Aorta (tissue), 5 donors: ENCODE measurements around the gene ZNF488. TPM values are rescaled to one million over a fixed set of nuclear protein-coding genes. Genes with fewer than 3 reads are reported as not detected.
"Not testable (repeated sequence)": the region's sequence is repeated elsewhere in the genome, so short reads cannot be mapped to it uniquely, and the experiment has no call there.

ENCODE experiments used
- ATAC-seq: fragments of 200-7000 bp; cut with Tn5 transposase; one replicate; pipeline ENCODE4 v1.9.1; 2022; ENCODE audit warnings: moderate library complexity; ENCODE audit not compliant: low FRiP score
- DNase-seq, 2 donors: peaks; one replicate each; pipeline ENCODE4 v3.0.0-alpha.2; 2020
- H3K27ac ChIP-seq, 2 donors: one replicate each; pipeline ENCODE4 v1.5.1; 2013; ENCODE audit warnings: low read length in 2 of 2, mild to moderate bottlenecking in 2 of 2, moderate library complexity in 2 of 2, control low read depth in 1 of 2, inconsistent platforms in 1 of 2, low read depth in 1 of 2
- H3K27me3 ChIP-seq, 2 donors: one replicate each; pipeline ENCODE4 v1.6.1; 2013; ENCODE audit warnings: control low read depth in 1 of 2, low read length in 1 of 2, mild to moderate bottlenecking in 1 of 2, moderate library complexity in 1 of 2; ENCODE audit not compliant: insufficient read depth in 2 of 2, control insufficient read depth in 1 of 2
- H3K36me3 ChIP-seq, 2 donors: one replicate each; pipeline ENCODE4 v1.6.1; 2013; ENCODE audit warnings: control low read depth in 1 of 2, low read length in 1 of 2, mild to moderate bottlenecking in 1 of 2; ENCODE audit not compliant: insufficient read depth in 2 of 2, control insufficient read depth in 1 of 2
- H3K4me1 ChIP-seq, 2 donors: one replicate each; pipeline ENCODE4 v1.6.1; 2013; ENCODE audit warnings: low read length in 2 of 2, control low read depth in 1 of 2, mild to moderate bottlenecking in 1 of 2, moderate library complexity in 1 of 2; ENCODE audit not compliant: insufficient read depth in 2 of 2, control insufficient read depth in 1 of 2
- H3K4me3 ChIP-seq, 2 donors: one replicate each; pipeline ENCODE4 v1.5.1; 2013; ENCODE audit warnings: low read length in 2 of 2, control low read depth in 1 of 2, mild to moderate bottlenecking in 1 of 2
- H3K9me3 ChIP-seq: one replicate; pipeline ENCODE4 v1.6.1; 2013; ENCODE audit warnings: mild to moderate bottlenecking, low read length; ENCODE audit not compliant: control insufficient read depth
- whole genome bisulfite sequencing, 2 donors: extraction: QIAGEN DNeasy Blood & Tissue Kit; methylation state at CpG; one replicate each; pipeline ENCODE4 v1.1.7; 2013; 5-methylcytosine and 5-hydroxymethylcytosine counted together
- intact Hi-C, 2 donors: fragments of 100-400 bp; cut with DNase I; formaldehyde crosslinking; loops; one replicate each; pipeline versions ENCODE4 v1.14.2 to v1.15.0; 2022
- polyA plus RNA-seq, 2 donors: library from polyadenylated mRNA; stranded (reverse); fragments of 200-250 nt; gene quantifications; one replicate each; pipeline ENCODE4 v1.2.3, GENCODE V29; 2013
- total RNA-seq, 2 donors: library from RNA; stranded (reverse); fragmentation: NEBNext Ultra II Directional; extraction: Animal tissue kit (Norgen Biotek cat#: 25700); gene quantifications; one replicate each; pipeline ENCODE4 v1.2.1, GENCODE V29; 2021
- donor health status: healthy with polysubstance abuse.
- donor health status: Bipolar disorder and iron deficiency.
- donor health status: DM: no; HTN: no; CAD: no.
- donor health status: DM: no; HTN: no; CAD: no.
- donor health status: DM: yes; HTN: yes; CAD: no.

ZNF488 gene
- total and polyA plus RNA-seq, 4 donors = 0.12 to 3.8 (median 0.20) TPM; not detected in 1

DNA sequence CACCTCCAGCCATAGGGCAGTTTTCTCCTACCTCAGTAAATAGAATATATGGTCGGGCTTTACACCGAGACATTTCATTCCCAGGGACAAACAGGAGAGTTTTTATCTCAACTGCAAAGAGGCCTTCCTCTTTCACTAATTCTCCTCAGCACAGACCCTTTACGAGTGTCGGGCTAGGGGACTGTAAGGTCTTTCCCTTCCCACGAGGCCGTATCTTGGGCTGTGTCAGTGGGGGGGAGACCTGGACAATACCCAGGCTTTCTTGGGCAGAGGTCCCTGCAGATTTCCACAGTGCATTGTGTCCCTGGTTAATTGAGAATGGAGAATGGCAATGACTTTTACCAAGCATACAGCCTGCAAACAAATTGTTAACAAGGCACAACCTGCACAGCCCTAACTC lies 13.2 kb upstream of the ZNF488 start:
- DNase-seq (no peak), ATAC-seq (no peak)
- H3K4me1 ChIP-seq = no peaks in the 10 kb centered on the region
- H3K4me3 ChIP-seq = no peak overlapping the region
- 82 to 89% methylated on average over 6 of the region's 6 CpGs for WGBS, 2 donors
- peaks cover 0 to 1% of the 10 kb centered on the region in 2 donors for H3K27me3 ChIP-seq
- peaks cover 2% of the 10 kb centered on the region for H3K9me3 ChIP-seq
- intact Hi-C loops = no loop called here
- no peak overlapping the region for H3K27ac ChIP-seq
- no peaks in the 10 kb centered on the region for H3K36me3 ChIP-seq

DNA sequence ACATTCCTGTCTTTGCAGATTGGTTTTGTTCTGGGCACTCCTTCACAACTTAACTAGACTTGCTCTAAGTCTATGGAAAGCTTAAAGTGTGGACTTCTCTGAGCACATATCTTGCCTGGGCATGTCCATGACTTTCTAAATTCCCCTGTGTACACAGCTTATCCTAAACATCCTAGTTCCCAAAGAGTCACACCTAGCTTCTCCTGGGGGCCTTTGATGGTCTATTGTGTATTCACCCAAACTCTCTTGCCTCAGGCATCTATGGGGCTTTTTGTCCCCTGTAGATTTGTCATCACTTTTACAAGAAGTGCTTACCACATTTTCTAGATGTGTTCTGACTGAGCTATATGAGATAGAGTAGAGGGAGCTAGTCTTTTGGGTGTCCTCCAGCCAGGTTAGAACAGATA lies 12.2 kb upstream of the ZNF488 start:
- H3K4me1 ChIP-seq = no peaks in the 10 kb centered on the region
- H3K36me3 ChIP-seq = no peaks in the 10 kb centered on the region
- peaks cover 2% of the 10 kb centered on the region for H3K9me3 ChIP-seq
- intact Hi-C loops = no loop called here
- H3K4me3 ChIP-seq = no peak overlapping the region
- DNase-seq (no peak), ATAC-seq (no peak)
- no peak overlapping the region for H3K27ac ChIP-seq
- peaks cover 0 to 1% of the 10 kb centered on the region in 2 donors for H3K27me3 ChIP-seq

- H3K4me3 ChIP-seq = no peak overlapping the region
- no peaks in the 10 kb centered on the region for H3K36me3 ChIP-seq
- ATAC-seq = no peak
- no peaks in the 10 kb centered on the region for H3K4me1 ChIP-seq
- no peak overlapping the region for H3K27ac ChIP-seq
- DNase-seq = no peak
- no peaks in the 10 kb centered on the region for H3K9me3 ChIP-seq
- no peaks in the 10 kb centered on the region for H3K27me3 ChIP-seq
- 94% methylated on average over 3 of the region's 3 CpGs for WGBS, 2 donors
- intact Hi-C loops = no loop called here
These were observed 5.5 kb upstream of the ZNF488 start for GRCh38 chr10:47389619-47390018.

DNA sequence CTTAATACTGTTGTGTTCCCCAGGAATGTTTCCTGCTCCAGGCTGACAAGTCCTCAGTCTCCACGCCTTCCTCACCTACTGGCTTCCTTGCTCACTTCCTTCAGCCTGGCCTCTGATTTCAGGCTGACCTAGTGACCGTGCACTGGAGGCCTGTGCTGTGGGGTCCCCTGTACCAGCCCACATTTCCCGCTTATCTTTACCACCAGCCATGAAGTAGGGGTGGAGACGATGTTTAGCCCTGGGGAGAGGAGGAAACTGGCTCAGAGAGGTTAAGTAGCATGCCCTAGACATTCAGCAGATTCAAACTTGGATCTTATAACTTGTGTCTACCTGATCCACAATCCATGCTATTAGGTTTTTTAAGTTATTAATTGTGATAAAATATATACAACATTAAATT lies 4.8 kb upstream of the ZNF488 start:
- no peak for DNase-seq

GRCh38 chr10:47386104-47386503 lies 2.0 kb upstream of the ZNF488 start:
- H3K4me1 ChIP-seq, intact Hi-C loops, H3K36me3 ChIP-seq, H3K27me3 ChIP-seq, H3K27ac ChIP-seq, DNase-seq, ATAC-seq, H3K9me3 ChIP-seq, H3K4me3 ChIP-seq: not testable (repeated sequence)
- WGBS, 2 donors = 94 to 97% methylated on average over 2 of the region's 2 CpGs

More for the DNA sequence above, 4.8 kb upstream of the ZNF488 start:
- H3K4me1 ChIP-seq = no peaks in the 10 kb centered on the region
- no peak overlapping the region for H3K27ac ChIP-seq
- no peak for ATAC-seq
- no peaks in the 10 kb centered on the region for H3K36me3 ChIP-seq
- WGBS, 2 donors = 90 to 93% methylated on average over 4 of the region's 4 CpGs
- intact Hi-C loops = no loop called here
- no peaks in the 10 kb centered on the region for H3K27me3 ChIP-seq
- no peaks in the 10 kb centered on the region for H3K9me3 ChIP-seq
- H3K4me3 ChIP-seq = no peak overlapping the region

DNA sequence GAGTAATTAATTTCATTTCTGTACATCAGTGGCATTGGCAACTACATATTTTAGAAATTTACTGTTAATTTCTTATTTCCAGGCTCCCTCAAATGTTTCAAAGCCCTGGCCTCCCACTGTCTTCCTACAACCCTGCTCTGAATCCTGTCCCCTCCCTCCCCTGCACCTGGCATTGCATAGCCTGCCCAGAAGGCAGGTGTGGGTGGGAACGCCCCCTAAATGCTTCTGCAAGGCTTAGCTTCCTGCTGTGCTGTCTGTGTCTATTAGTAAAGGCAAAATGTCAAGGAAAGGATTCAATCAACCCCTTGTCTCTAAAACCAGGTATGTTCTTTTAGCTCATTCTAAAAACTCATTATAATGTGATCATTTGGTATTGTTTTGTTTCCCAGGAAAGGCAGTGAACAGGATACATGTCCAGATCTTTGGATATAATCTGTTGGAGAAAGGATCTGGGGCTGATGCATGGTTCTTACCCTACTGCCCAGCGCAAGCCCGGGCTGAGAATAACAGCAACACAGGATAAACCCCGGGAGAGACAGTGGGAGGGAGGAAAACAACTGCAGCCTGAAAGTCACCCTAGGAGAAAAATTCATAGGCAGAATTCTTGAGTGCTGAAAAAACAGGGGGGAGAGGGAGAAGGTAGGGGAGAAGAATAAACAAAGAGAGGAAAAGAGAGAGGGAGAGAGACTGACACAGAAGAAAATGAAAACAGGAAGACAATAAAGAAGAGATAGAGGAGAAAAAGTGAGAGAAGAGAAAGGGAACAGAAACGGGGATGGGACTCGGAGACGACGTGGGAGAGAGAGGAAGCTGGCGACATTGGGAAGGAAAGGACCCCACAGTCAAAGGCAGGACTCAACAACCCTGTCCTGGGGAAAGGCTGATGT lies 589 bp downstream of the ZNF488 start:
- H3K27ac ChIP-seq = no peak overlapping the region
- H3K9me3 ChIP-seq = no peaks in the 10 kb centered on the region
- H3K4me1 ChIP-seq = no peaks in the 10 kb centered on the region
- no peaks in the 10 kb centered on the region for H3K36me3 ChIP-seq
- 23 to 28% methylated on average over 9 of the region's 9 CpGs for WGBS, 2 donors
- no peaks in the 10 kb centered on the region for H3K27me3 ChIP-seq
- intact Hi-C loops = no loop called here
- DNase-seq (no peak), ATAC-seq (no peak)
- peak overlapping the region in 1 of 2 donors; percentile 82 for H3K4me3 ChIP-seq

DNA sequence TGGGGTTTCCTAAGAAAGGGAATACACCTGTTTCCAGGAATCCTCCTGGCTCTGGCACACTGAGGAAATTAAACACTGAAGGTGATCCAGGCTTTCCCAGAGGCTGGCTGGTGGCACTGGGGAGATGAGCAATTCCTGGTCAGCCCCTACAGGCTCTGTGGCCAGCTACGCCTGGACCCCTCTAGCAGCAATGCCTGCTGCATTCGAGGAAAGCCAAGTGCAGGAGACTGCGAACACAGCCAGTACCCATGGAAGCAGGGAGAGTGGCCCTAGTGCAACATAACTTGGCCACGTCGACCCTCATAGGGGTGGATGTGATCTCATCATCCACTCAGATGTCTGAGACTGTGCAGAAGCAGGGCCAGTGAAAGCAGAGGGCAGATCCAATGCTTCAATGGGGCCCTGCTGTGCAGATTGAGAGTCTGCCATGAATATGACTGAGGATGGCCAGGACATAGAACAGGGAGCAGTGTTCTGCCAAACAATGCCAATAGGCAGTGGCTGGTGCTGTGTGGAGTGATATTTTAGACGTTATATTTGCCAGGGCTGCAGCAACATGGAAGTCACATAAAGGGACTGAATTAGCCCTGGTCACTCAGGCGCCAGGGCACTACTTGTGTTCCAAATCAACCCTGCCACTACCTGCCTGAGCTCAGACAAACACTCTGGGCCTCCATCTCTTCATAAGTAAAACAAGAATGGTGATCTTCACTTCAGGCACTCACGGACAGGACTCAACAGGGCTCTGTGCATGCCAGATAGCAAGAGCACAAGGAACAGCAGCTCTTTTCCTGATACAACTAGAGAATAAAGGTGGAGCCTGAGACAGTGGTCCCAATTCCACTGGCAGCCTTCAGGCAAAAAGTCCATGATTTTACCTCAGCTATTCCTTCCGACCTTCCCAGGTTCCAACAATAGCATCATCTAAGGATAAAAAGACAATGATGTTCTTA lies 2.4 kb downstream of the ZNF488 start:
- intact Hi-C loops = no loop called here
- no peak overlapping the region for H3K27ac ChIP-seq
- no peaks in the 10 kb centered on the region for H3K27me3 ChIP-seq
- no peaks in the 10 kb centered on the region for H3K4me1 ChIP-seq
- H3K36me3 ChIP-seq = no peaks in the 10 kb centered on the region
- DNase-seq = peak in 1 of 2 donors; percentile 34
- 56 to 67% methylated on average over 9 of the region's 9 CpGs for WGBS, 2 donors
- ATAC-seq = no peak
- no peaks in the 10 kb centered on the region for H3K9me3 ChIP-seq
- H3K4me3 ChIP-seq = no peak overlapping the region

DNA sequence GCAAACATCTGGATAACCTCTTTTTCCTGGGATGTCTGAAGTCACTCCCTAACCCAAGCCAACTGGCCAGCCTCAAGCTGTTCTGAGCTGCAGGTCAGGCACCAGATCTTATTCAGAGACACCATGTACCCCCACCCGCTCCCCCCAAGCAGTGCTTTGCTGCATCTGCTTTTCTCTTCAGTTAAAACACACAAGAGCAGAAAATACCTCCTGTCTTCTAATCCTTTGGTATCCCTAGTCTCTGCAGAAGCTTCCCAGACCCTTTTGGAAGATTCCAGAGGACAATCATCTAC lies 3.0 kb downstream of the ZNF488 start:
- intact Hi-C loops = no loop called here
- Histone ChIP-seq H3K9me3 (no peaks in the 10 kb centered on the region), H3K36me3 (no peaks in the 10 kb centered on the region), H3K4me1 (no peaks in the 10 kb centered on the region), H3K27me3 (no peaks in the 10 kb centered on the region), H3K27ac (no peak overlapping the region), H3K4me3 (no peak overlapping the region)
- 82 to 94% methylated on average over 1 of the region's 1 CpG for WGBS, 2 donors
- DNase-seq (no peak), ATAC-seq (no peak)
